ENCODE measurements around the gene FBN2.

Gene FBN2

DNA sequence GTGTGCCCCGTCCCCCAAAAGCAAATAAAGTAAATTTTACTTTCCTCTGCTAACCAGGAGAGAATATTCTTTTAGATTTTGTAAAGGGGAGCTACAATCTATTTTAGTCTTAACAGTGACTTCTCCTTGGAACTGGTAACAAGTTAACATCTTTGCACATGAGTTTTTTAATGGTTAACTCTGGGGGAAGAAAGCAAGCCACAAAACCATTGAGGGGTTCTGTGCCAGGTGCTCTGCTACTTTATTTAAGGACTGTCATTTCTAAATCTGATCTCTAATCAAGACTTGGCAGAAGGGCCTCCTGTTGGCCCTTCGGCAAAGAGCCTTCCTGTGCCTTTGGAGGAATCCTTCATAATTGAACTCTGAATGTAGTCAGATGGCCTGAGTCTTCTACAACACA is 301.0 kb downstream of the FBN2 start:
- DNase-seq: no peak

DNA sequence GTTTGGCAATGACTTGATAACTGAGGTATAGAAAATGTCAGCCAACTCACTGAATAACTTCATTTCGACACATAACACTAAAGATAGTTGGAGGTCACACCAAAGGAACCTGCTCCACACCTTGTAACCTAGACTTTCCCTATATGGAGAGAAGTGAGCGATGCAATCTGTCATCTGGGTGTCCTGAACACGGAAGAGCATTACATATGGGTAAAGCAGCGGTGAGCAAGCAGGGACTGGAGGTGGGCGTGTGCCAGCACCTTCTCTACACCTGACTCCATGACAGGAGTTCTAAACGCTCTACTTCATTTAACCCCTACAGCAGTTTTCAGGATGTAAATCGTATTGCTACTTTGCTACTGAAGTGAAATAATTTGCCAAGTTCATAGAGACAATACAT is 301.7 kb downstream of the FBN2 start:
- DNase-seq: no peak

DNA sequence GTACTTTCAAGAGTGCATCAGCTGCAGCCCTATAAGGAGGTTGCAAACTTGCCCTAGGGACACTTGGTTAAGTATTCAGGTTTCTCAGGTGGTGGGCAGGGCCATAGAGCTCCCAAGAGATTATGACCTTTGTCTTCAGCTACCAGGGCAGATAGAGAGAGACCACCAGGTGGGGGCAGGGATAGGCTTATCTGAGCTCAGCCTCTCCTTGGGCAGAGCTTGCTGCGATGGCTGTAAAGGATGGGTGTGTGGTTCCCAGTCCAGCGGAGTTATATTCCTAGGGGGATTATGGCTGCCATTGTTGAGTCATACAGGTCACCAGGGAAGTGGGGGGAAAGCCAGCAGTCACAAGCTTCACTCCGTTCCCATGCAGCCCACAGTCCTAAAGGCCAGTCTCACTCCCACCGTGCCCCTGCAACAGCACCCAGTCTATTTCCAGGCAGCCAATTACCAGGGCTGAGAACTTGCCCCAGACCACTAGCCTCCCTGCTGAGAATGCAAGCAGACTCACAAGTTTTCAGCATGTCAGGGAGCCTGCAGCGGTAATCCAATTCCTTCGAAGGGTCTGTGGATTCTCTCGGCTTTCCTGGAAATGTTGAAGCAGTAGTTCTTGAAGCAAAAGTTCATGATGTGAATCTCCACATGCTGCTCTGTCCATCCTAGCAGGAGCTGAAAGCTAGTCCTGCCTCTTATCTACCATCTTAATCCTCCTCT is 303.0 kb downstream of the FBN2 start:
- no peak for DNase-seq

DNA sequence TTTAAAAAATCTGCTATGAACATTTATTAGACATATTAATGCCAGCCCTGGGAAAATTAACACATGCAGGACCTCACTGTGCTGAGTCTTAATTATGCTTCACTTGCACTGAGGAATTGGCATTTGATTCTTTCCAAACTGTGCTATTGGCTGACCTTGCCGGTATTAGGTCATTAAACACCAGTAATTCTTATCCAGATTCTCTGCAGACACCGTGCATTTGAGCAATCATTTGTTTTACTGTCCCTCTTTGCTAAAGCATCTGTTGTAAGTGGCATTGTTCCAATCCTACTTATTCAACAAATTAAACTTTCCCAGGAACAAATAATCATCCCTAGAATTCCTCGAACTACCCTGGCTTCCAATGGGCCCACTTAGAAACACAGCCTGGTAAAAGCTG is 309.5 kb downstream of the FBN2 start:
- DNase-seq: no peak

DNA sequence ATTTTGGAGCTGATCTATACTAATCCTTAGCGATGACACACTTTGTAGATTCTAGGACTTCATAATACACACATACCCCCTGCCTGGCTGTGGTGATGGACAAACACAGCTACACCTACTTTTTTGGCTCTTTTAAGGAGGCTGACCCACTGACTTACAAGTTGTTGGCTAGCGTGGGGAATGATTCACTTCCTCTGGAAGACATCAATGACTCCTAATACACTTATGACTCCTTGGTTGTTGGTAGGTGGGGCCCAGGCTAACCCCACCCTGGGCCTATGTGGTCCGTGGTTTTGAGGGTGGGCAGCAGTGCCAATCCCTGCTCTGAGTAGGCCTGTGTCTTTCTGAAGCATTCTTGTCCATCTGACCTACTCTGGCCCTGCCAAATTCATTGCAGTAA is 310.0 kb downstream of the FBN2 start:
- no peak for DNase-seq

DNA sequence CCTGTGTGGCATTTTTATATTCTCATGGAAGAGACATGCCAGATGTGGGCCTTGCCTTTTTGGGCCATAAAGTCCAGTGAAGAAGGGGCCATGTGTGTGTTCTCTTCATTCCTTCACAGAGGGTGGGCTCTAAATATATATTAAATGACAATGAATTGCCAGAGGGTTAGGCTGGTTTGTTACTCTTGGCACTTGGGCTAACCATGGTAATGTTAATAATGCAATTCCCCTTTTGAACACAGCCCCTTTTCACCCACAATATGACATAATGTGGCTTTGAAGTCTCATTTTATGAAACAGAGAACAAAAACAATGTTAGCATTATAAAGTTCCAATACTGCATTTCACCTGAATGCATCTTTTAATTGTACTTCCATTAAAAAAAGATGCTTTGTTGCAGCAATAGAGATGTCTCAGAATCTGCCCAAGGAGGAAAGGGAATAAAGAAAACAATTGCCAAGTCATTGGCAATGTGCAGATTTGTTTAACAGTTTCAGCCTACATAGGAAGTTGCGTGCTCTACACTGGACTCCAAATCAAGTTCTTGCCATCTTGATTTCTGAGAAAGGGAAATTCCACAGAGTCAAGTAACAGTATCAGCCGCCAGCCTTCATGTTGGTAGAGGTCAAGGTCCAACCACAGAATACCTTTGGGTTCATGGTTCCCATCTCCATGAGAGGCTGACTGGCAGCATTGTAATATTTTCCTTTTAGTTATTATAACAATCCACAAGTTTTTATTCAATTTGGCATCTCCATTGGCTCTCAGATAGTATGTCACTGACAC is 312.6 kb downstream of the FBN2 start:
- DNase-seq: no peak

DNA sequence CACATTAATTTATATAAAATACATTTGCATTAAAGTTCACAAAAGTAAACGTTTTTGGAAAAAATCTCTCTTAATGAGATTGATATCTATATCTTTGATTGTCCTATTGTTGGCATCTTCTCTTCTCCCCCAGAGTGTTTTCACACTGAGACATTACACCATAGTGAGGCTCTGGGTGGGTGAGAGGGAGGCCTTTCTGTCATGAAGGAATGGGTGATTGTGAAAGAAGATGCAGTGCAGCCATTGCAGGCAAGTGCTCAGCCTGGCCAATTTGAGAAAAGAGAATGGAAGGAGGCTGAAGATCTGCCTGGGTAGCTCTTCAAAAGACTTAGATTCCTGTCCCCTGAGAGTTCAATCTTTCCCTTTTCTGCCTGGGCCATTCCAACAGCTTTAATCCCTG is 313.7 kb downstream of the FBN2 start:
- DNase-seq: no peak

DNA sequence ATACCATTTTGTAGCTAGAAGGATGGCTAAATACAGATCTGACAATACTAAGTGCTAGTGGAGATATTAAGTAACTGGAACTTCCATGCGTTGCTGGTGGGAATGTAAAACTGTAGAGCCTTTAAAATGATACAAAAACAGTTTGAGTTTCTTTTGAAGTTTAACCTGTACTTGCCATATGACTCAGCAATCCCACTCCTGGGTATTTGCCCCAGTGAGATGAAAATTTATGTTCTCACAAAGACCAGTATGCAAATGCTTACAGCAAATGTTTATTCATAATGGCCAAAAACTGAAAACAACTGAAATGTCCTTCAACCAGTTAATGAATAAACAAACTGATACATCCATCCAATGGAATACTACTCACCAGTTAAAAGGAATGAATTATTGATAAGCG is 317.2 kb downstream of the FBN2 start:
- no peak for DNase-seq

DNA sequence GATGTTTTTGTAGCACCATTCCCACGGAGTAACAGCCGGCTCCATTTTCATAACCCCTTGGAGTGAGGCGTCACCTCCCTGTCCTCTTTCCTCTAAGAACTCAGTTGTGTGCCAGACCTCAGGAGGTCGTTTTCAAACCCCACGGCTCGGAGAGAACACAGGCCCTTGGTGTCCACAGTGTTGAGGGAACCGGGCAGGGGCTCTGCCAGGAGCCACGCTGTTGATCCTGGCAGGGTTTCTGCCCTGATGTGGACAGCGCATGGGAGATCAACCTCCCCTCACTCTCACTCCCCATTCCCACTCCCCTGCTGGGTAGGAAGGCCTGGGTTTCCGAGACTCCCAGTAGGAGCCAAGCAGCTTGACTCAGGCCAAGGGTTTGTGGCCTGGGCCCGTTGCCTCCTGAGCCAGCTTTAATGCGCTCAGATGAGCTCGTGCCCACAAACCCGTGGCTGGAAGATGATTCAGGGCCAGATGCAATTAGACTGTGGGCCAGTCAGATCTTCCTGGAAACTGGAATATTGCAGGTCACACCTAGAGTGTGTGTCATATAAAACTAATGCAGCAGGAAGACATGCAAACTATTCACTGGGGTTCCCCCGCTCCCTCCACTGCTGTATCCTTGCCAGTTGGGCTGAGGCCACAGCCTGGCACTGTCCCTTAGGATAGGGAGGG is 321.0 kb downstream of the FBN2 start:
- no peak for DNase-seq

DNA sequence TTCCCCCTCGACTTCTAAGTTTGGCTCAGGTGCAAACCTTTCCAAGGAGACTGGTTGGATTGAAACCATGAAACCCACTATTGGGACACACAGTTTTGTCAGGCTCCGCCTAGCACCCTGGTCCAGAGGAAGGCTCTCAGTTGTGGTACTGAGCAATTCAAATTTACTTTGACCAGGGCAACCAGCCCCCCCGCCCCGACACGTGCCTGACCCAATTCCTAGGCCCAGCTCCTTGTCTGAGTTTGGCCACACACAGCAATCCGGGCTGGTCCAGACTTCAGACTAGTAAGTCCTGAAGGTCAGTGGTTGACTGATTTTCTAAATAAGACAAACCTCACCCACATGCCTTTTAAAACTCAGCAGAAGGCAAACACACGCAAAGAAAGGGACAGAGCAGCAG is 321.8 kb downstream of the FBN2 start:
- DNase-seq: no peak

DNA sequence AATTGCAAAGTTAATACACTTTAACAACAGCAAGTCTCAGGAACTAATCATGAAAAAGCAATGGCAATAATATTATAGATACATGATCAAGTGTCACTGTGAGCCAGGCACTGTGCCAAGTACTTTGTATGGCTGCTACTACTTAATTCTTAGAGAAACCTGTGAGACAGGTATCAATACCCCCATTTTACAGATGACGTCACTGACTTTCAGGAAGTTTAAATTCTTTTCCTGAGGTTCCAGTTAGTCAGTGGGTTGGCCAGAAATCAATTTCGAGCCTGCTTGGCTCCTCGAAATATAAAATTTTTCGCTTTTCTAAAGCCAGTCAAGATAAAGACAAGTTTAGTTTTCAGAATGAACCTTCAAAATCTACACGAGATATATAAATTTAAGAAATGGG is 324.2 kb downstream of the FBN2 start:
- DNase-seq: no peak

DNA sequence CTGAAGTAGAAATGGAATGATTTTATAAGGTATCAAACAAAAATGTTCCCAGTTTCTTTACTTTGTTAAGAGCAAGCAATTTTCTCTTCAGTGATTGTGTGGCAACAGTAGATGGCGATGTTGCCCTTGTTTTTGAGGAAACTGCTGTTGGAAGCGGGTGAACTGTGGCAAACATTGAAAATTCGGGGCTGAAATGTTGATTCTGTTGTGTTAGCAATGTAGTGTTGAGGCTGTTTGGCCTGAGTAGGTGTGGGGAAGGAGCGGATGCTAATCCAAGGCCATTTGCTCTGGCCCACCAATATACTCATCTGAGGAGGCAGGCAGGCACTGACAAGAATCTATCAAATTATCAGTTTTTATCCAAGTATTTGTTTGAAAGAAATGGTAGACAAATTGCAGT is 324.7 kb downstream of the FBN2 start:
- DNase-seq: peak; percentile 23

DNA sequence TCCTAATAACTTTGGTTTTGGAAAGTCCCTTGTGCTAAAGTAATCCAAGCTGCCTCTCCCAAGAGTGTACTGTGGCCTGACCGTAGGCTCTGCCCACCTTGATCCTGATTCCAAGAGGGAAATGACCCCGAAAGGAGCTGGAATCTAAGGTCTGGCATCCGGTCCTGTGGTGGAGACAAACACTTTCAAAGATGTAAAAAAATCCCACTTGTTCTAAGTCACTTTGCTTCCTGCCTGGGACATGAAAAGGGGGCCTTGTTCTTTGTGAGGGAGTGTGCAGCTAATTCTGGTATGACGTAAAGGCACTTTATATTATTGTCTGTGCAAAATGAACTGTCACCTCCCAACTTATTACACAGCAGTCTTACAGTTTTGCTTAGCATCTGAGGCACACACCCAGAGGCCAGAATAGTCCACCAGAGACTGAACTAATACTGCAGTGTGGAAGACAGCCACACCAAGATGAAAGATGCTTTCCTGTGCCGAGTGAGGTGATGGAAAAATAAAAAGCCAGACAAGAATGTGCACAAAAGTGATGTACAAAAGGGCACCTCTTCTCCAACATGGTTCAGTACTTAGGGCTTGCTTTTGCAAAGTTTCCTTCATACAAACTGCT is 325.7 kb downstream of the FBN2 start:
- DNase-seq: no peak

DNA sequence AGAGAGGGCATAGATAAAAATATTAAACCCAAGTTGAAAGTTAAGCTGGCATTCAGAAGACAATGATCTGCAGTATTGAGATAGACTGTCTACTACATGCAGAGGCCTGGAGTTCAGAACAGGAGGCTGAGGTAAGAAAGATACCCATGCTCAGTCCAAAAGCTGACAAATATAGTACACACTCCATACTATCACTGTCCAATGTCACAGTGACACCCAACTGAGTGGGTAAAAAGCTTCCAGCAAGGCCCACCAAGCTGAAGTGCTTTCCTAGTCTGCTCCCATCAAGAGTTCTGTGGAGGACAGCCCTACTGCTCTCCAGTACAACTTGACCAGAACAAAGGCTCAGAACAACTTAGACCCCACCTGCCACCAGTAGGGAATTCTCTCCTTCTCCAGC is 329.6 kb downstream of the FBN2 start:
- no peak for DNase-seq
